CD14-positive monocyte (primary cell): ENCODE results near the gene TSPEAR. TPM values are rescaled to one million over a fixed set of nuclear protein-coding genes. Genes with fewer than 3 reads are reported as not detected.

Experiments used
- DNase-seq, 3 donors: peaks; one replicate each; pipeline ENCODE4 v3.0.0-alpha.2; 2011 to 2022
- H2AFZ ChIP-seq: 2 replicates; pipeline ENCODE4 v1.6.0; 2012; ENCODE audit warnings: mild to moderate bottlenecking, low read depth, low read length, inconsistent platforms; ENCODE audit not compliant: insufficient read depth, poor library complexity, severe bottlenecking
- H3K27ac ChIP-seq, 2 donors: 1 replicate in 1 of 2; 2 replicates in 1 of 2; pipeline ENCODE4 v1.5.1; 2012 to 2013; ENCODE audit warnings: low read length in 2 of 2, control low read depth in 1 of 2, inconsistent platforms in 1 of 2, low read depth in 1 of 2, mild to moderate bottlenecking in 1 of 2
- H3K27me3 ChIP-seq, 2 donors: one replicate each; pipeline versions ENCODE4 v1.6.0 to v1.6.1; 2011 to 2013; ENCODE audit warnings: low read length in 2 of 2; ENCODE audit not compliant: control insufficient read depth in 2 of 2, insufficient read depth in 2 of 2
- H3K36me3 ChIP-seq, 2 donors: replicated peaks in 1 of 2; 1 replicate in 1 of 2; 2 replicates in 1 of 2; pipeline versions ENCODE4 v1.5.1 to v1.6.1; 2012 to 2013; ENCODE audit warnings: low read length in 2 of 2, control low read depth in 1 of 2, inconsistent platforms in 1 of 2, mild to moderate bottlenecking in 1 of 2; ENCODE audit not compliant: insufficient read depth in 2 of 2, control insufficient read depth in 1 of 2
- H3K4me1 ChIP-seq, 2 donors: 1 replicate in 1 of 2; 2 replicates in 1 of 2; pipeline versions ENCODE4 v1.5.1 to v1.6.1; 2012 to 2013; ENCODE audit warnings: low read length in 2 of 2, control low read depth in 1 of 2, inconsistent platforms in 1 of 2, mild to moderate bottlenecking in 1 of 2, moderate library complexity in 1 of 2; ENCODE audit not compliant: insufficient read depth in 2 of 2, control insufficient read depth in 1 of 2
- H3K4me2 ChIP-seq: replicated peaks from 2 replicates; pipeline ENCODE3; 2012; ENCODE audit warnings: low read length, moderate library complexity, mild to moderate bottlenecking; ENCODE audit not compliant: poor library complexity, severe bottlenecking; ENCODE audit errors: extremely low read depth
- H3K4me3 ChIP-seq, 3 experiments: fragments of 200-600 bp in 1 of 3; sonication (generic) in 1 of 3; replicated peaks in 1 of 3; 1 replicate in 2 of 3; 2 replicates in 1 of 3; pipeline ENCODE4 v1.5.1; 2011 to 2013; ENCODE audit warnings: low read length in 3 of 3, mild to moderate bottlenecking in 3 of 3, control low read depth in 2 of 3, low read depth in 2 of 3, inconsistent platforms in 1 of 3, moderate library complexity in 1 of 3
- H3K79me2 ChIP-seq: 2 replicates; pipeline ENCODE4 v1.6.0; 2012; ENCODE audit warnings: mild to moderate bottlenecking, control low read depth, inconsistent platforms, low read length, moderate library complexity; ENCODE audit not compliant: insufficient read depth
- H3K9ac ChIP-seq: 2 replicates; pipeline ENCODE4 v1.6.0; 2017; ENCODE audit warnings: low read length, mild to moderate bottlenecking; ENCODE audit not compliant: insufficient read depth, poor library complexity, severe bottlenecking
- H3K9me3 ChIP-seq, 2 donors: replicated peaks in 1 of 2; 1 replicate in 1 of 2; 2 replicates in 1 of 2; pipeline versions ENCODE4 v1.5.1 to v1.6.1; 2012 to 2013; ENCODE audit warnings: low read length in 2 of 2, control low read depth in 1 of 2; ENCODE audit not compliant: control insufficient read depth in 1 of 2, insufficient read depth in 1 of 2
- H4K20me1 ChIP-seq: 2 replicates; pipeline ENCODE4 v1.6.0; 2012; ENCODE audit warnings: mild to moderate bottlenecking, low read length, control low read depth, moderate library complexity; ENCODE audit not compliant: insufficient read depth
- H3K27ac Mint-ChIP-seq, 7 donors: one replicate each; pipeline ENCODE4 v1.8.0; 2020; ENCODE audit warnings: mild to moderate bottlenecking in 7 of 7, mixed read lengths in 7 of 7, moderate library complexity in 6 of 7, inconsistent platforms in 2 of 7
- H3K27me3 Mint-ChIP-seq, 3 donors: one replicate each; pipeline ENCODE4 v1.8.0; 2021 to 2022; ENCODE audit warnings: low read depth in 3 of 3, mild to moderate bottlenecking in 3 of 3, mixed read lengths in 3 of 3, moderate library complexity in 3 of 3, inconsistent platforms in 1 of 3
- H3K36me3 Mint-ChIP-seq, 2 donors: one replicate each; pipeline ENCODE4 v1.8.0; 2020; ENCODE audit warnings: mixed read lengths in 2 of 2, inconsistent platforms in 1 of 2, mild to moderate bottlenecking in 1 of 2
- H3K4me1 Mint-ChIP-seq: one replicate; pipeline ENCODE4 v1.8.0; 2020; ENCODE audit warnings: mild to moderate bottlenecking, mixed read lengths
- H3K4me3 Mint-ChIP-seq, 2 donors: one replicate each; pipeline ENCODE4 v1.8.0; 2020; ENCODE audit warnings: mild to moderate bottlenecking in 2 of 2, mixed read lengths in 2 of 2, moderate library complexity in 1 of 2
- H3K9me3 Mint-ChIP-seq, 7 donors: one replicate each; pipeline ENCODE4 v1.8.0; 2020 to 2022; ENCODE audit warnings: mixed read lengths in 7 of 7, mild to moderate bottlenecking in 6 of 7, moderate library complexity in 6 of 7, inconsistent platforms in 2 of 7
- WGBS: methylation state at CpG from one replicate; pipeline ENCODE4 v1.1.5; 2013; ENCODE audit warnings: missing lambda C conversion rate; ENCODE audit not compliant: insufficient coverage; 5-methylcytosine and 5-hydroxymethylcytosine counted together
- intact Hi-C, 2 donors: fragments of 100-400 bp; cut with micrococcal nuclease; formaldehyde crosslinking; loops; one replicate each; pipeline versions ENCODE4 v1.15.0 to v1.15.1; 2023
- polyA plus RNA-seq, 3 donors: library from polyadenylated mRNA; depleted of rRNA in 1 of 3; unstranded in 2 of 3; stranded (reverse) in 1 of 3; fragments of 300-500 nt in 2 of 3; fragments of >200 nt in 1 of 3; fragmentation: Illumina TruSeq in 2 of 3; gene quantifications; 1 replicate in 2 of 3; 2 replicates in 1 of 3; pipeline ENCODE4 v1.2.3, GENCODE V29; 2012 to 2021
- TF ChIP-seq, protein P1 (sequence below): fragments of 200-600 bp; IDR thresholded peaks from one replicate; pipeline ENCODE4 v1.8.0; 2022; ENCODE audit warnings: antibody characterized with exemption, mild to moderate bottlenecking

The TSPEAR gene
- polyA plus RNA-seq, 3 donors, result not detected

DNA sequence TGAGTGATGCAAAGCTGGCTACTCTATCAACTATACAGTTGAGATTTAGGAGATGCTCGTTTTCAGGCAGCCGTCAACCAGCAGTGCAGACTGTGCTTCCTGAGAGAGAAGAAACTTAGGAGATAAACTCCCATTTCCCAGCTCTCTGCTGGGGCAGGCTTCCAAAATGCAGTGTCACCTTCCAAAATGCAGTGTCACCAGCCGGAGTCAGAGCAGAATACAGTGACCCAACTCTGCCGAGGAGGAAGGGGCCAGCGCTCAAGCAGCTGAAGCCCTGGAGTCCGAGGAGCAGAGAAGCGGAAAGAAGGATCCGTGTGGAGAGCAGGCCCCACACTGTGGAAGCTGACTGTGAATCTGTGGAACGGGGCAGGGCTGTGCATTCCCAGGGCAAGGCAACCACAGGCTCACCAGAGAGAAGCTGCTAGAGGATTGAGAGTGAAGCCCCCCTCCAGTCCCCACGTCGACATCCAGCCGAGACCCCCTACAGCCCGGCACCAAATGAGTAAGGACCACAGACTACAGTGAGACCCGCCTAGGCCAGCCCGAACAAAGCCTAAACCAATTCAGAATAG lies 28.7 kb downstream of the TSPEAR start:
- Histone ChIP-seq H3K27ac (no peak overlapping the region), H2AFZ (no peak overlapping the region), H3K79me2 (no peaks in the 10 kb centered on the region), H4K20me1 (no peaks in the 10 kb centered on the region), H3K9me3 (no peaks in the 10 kb centered on the region), H3K36me3 (no peaks in the 10 kb centered on the region), H3K27me3 (no peaks in the 10 kb centered on the region), H3K4me3 (no peak overlapping the region), H3K4me1 (no peaks in the 10 kb centered on the region), H3K4me2 (no peak overlapping the region), H3K9ac (no peak overlapping the region)
- no peak overlapping the region for H3K4me3 Mint-ChIP-seq
- H3K27me3 Mint-ChIP-seq, result peaks cover 6 to 27% (median 11%) of the 10 kb centered on the region in 3 donors
- H3K27ac Mint-ChIP-seq, result no peak overlapping the region
- no peaks in the 10 kb centered on the region for H3K4me1 Mint-ChIP-seq
- WGBS, result 91% methylated on average over 12 of the region's 15 CpGs
- no peaks in the 10 kb centered on the region for H3K36me3 Mint-ChIP-seq
- H3K9me3 Mint-ChIP-seq, result peaks cover 0 to 3% (median 0%) of the 10 kb centered on the region in 7 donors
- intact Hi-C loops, result no loop called here
- TF ChIP-seq, protein P1, sequence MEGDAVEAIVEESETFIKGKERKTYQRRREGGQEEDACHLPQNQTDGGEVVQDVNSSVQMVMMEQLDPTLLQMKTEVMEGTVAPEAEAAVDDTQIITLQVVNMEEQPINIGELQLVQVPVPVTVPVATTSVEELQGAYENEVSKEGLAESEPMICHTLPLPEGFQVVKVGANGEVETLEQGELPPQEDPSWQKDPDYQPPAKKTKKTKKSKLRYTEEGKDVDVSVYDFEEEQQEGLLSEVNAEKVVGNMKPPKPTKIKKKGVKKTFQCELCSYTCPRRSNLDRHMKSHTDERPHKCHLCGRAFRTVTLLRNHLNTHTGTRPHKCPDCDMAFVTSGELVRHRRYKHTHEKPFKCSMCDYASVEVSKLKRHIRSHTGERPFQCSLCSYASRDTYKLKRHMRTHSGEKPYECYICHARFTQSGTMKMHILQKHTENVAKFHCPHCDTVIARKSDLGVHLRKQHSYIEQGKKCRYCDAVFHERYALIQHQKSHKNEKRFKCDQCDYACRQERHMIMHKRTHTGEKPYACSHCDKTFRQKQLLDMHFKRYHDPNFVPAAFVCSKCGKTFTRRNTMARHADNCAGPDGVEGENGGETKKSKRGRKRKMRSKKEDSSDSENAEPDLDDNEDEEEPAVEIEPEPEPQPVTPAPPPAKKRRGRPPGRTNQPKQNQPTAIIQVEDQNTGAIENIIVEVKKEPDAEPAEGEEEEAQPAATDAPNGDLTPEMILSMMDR, result no peak
- no peak for DNase-seq

GRCh38 chr21:44681861-44682579 lies 29.4 kb downstream of the TSPEAR start, which contains the start of gene KRTAP12-1:
Gene KRTAP12-1, minus strand, starts transcription at chr21:44682163. Its CDS starts 40 bp downstream, at chr21:44682123.
- Mint-ChIP-seq H3K9me3 (peaks cover 0 to 5% (median 0%) of the 10 kb centered on the region in 7 donors), H3K27me3 (peaks cover 5 to 22% (median 11%) of the 10 kb centered on the region in 3 donors), H3K4me1 (no peaks in the 10 kb centered on the region), H3K27ac (no peak within 1 kb of the TSS), H3K36me3 (no peaks in the 10 kb centered on the region), H3K4me3 (no peak within 1 kb of the TSS)
- intact Hi-C loops, result no loop called here
- Histone ChIP-seq H3K9ac (no peak within 1 kb of the TSS), H3K79me2 (no peaks in the 10 kb centered on the region), H3K4me3 (no peak within 1 kb of the TSS), H3K36me3 (no peaks in the 10 kb centered on the region), H3K4me1 (no peaks in the 10 kb centered on the region), H3K27ac (no peak within 1 kb of the TSS), H3K27me3 (no peaks in the 10 kb centered on the region), H2AFZ (no peak within 1 kb of the TSS), H3K9me3 (no peaks in the 10 kb centered on the region), H4K20me1 (no peaks in the 10 kb centered on the region), H3K4me2 (no peak within 1 kb of the TSS)
- DNase-seq, result no peak
- 90% methylated on average over 19 of the region's 23 CpGs for WGBS
- TF ChIP-seq, protein P1, result no peak
